Uterus (tissue), 4 donors: ENCODE measurements around the gene PTCHD1. TPM values are rescaled to one million over a fixed set of nuclear protein-coding genes. Genes with fewer than 3 reads are reported as not detected.

ENCODE experiments used
- DNase-seq, 2 donors: peaks; one replicate each; pipeline ENCODE4 v3.0.0-alpha.2; 2019 to 2020
- H3K27ac ChIP-seq, 2 donors: fragments of 200-600 bp; sonication (generic); 1 replicate in 1 of 2; 2 replicates in 1 of 2; pipeline ENCODE4 v1.5.1; 2016 to 2018
- H3K27me3 ChIP-seq, 2 donors: fragments of 200-600 bp; sonication (generic); one replicate each; pipeline ENCODE4 v1.5.1; 2018 to 2019; ENCODE audit warnings: control low read depth in 1 of 2
- H3K36me3 ChIP-seq, 2 donors: fragments of 200-600 bp; sonication (generic); one replicate each; pipeline ENCODE4 v1.5.1; 2019; ENCODE audit warnings: control low read depth in 1 of 2
- H3K4me1 ChIP-seq, 2 donors: fragments of 200-600 bp; sonication (generic); one replicate each; pipeline ENCODE4 v1.5.1; 2018 to 2019; ENCODE audit warnings: control low read depth in 1 of 2
- H3K4me3 ChIP-seq, 2 donors: fragments of 200-600 bp; sonication (generic); 1 replicate in 1 of 2; 2 replicates in 1 of 2; pipeline ENCODE4 v1.5.1; 2018 to 2019; ENCODE audit warnings: mild to moderate bottlenecking in 1 of 2
- H3K9me3 ChIP-seq, 2 donors: fragments of 200-600 bp; sonication (generic); one replicate each; pipeline ENCODE4 v1.5.1; 2019; ENCODE audit warnings: control low read depth in 1 of 2
- POLR2A ChIP-seq, 2 donors: fragments of 450-650 bp; IDR thresholded peaks; one replicate each; pipeline ENCODE4 v1.6.1; 2016; ENCODE audit warnings: antibody characterized with exemption in 2 of 2, mild to moderate bottlenecking in 1 of 2, moderate library complexity in 1 of 2
- intact Hi-C: fragments of 100-400 bp; cut with DNase I; formaldehyde crosslinking; loops from one replicate; pipeline ENCODE4 v1.15.1; 2023; ENCODE audit warnings: low total_unique reads
- total RNA-seq, 4 donors: library from RNA; depleted of rRNA in 3 of 4; stranded (reverse); fragments of >200 nt in 3 of 4; gene quantifications; one replicate each; pipeline versions ENCODE4 v1.1.0 to v1.2.4, GENCODE V29; 2014 to 2023
- TF ChIP-seq, protein P1 (sequence below), 4 experiments: fragments of 200-600 bp in 2 of 4; fragments of 450-650 bp in 2 of 4; sonication (generic) in 2 of 4; IDR thresholded peaks; one replicate each; pipeline ENCODE4 v1.5.1; 2016 to 2019; ENCODE audit warnings: antibody characterized with exemption in 4 of 4, mild to moderate bottlenecking in 2 of 4, moderate library complexity in 1 of 4
- donor health status: DM: yes; HTN: yes; CAD: no.

PTCHD1 gene
- total RNA-seq, 4 donors from 2014 or later: 2.9 to 12.6 (median 5.3) TPM

GRCh38 chrX:23392195-23392594, 57.5 kb downstream of the PTCHD1 start:
- H3K27me3 ChIP-seq: no peaks in the 10 kb centered on the region
- H3K4me3 ChIP-seq: no peak overlapping the region
- H3K36me3 ChIP-seq: no peaks in the 10 kb centered on the region
- H3K4me1 ChIP-seq: no peaks in the 10 kb centered on the region
- intact Hi-C loops: no loop called here
- TF ChIP-seq, protein P1, sequence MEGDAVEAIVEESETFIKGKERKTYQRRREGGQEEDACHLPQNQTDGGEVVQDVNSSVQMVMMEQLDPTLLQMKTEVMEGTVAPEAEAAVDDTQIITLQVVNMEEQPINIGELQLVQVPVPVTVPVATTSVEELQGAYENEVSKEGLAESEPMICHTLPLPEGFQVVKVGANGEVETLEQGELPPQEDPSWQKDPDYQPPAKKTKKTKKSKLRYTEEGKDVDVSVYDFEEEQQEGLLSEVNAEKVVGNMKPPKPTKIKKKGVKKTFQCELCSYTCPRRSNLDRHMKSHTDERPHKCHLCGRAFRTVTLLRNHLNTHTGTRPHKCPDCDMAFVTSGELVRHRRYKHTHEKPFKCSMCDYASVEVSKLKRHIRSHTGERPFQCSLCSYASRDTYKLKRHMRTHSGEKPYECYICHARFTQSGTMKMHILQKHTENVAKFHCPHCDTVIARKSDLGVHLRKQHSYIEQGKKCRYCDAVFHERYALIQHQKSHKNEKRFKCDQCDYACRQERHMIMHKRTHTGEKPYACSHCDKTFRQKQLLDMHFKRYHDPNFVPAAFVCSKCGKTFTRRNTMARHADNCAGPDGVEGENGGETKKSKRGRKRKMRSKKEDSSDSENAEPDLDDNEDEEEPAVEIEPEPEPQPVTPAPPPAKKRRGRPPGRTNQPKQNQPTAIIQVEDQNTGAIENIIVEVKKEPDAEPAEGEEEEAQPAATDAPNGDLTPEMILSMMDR (IDR thresholded peaks at IDR 0.05): no peak
- no peak for TF ChIP-seq POLR2A (IDR thresholded peaks at IDR 0.05)
- no peak overlapping the region for H3K27ac ChIP-seq
- H3K9me3 ChIP-seq: no peaks in the 10 kb centered on the region
- no peak for DNase-seq

DNA sequence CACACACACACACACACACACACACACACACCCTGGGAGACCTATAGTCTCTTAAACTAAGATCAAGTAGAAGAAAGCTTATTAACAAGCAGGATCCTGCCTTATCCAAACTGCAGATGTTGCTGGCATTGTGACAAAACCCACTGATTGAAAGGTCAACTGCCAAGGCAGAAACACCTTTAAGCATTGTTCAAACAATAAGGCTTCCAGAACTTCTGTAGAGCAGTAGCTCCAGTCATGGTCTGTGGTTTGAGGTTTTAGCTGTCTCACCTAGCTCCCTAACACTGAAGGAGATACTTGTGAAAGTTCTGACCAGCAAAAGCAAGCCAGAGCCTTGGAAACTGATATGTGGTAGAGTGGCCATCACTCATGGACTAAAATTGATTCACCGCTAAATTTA, 59.8 kb downstream of the PTCHD1 start:
- intact Hi-C loops: no loop called here
- no peak for DNase-seq

GRCh38 chrX:23396263-23396662, 61.6 kb downstream of the PTCHD1 start:
- TF ChIP-seq POLR2A (IDR thresholded peaks at IDR 0.05): no peak
- TF ChIP-seq, protein P1 (IDR thresholded peaks at IDR 0.05): no peak
- no peaks in the 10 kb centered on the region for H3K4me1 ChIP-seq
- H3K9me3 ChIP-seq: no peaks in the 10 kb centered on the region
- no peak for DNase-seq
- H3K27me3 ChIP-seq: no peaks in the 10 kb centered on the region
- no peaks in the 10 kb centered on the region for H3K36me3 ChIP-seq
- H3K27ac ChIP-seq: no peak overlapping the region
- H3K4me3 ChIP-seq: no peak overlapping the region
- intact Hi-C loops: no loop called here

More for the DNA sequence above, 59.8 kb downstream of the PTCHD1 start:
- no peak overlapping the region for H3K27ac ChIP-seq
- H3K36me3 ChIP-seq: no peaks in the 10 kb centered on the region
- H3K4me3 ChIP-seq: no peak overlapping the region
- no peaks in the 10 kb centered on the region for H3K27me3 ChIP-seq
- no peaks in the 10 kb centered on the region for H3K9me3 ChIP-seq
- no peaks in the 10 kb centered on the region for H3K4me1 ChIP-seq
- TF ChIP-seq POLR2A (IDR thresholded peaks at IDR 0.05): no peak
- TF ChIP-seq, protein P1 (IDR thresholded peaks at IDR 0.05): no peak

DNA sequence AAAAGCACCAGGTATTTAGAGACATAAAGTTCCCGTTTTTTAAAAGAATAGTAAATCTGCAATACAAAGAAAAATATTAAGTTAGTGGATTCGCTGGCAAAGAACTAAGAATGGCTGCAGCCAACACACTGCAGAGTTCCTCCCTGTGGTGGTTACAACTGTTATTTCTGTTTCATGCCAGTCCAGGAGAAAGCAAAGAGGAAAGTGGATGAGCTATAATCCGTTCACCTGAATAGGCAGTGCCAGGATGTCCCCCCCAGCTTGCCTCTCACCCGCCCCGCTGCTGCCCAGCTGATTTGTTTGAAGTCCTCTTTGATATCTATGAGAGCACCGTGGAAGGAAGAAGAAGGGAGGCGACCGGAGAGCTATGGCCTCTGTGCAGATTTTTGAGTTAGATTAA, 63.9 kb downstream of the PTCHD1 start:
- Histone ChIP-seq H3K9me3 (no peaks in the 10 kb centered on the region), H3K27me3 (no peaks in the 10 kb centered on the region), H3K36me3 (no peaks in the 10 kb centered on the region), H3K4me3 (no peak overlapping the region), H3K4me1 (no peaks in the 10 kb centered on the region), H3K27ac (no peak overlapping the region)
- DNase-seq: no peak
- intact Hi-C loops: no loop called here
- no peak for TF ChIP-seq POLR2A (IDR thresholded peaks at IDR 0.05)
- TF ChIP-seq, protein P1 (IDR thresholded peaks at IDR 0.05): no peak

- Histone ChIP-seq H3K4me1 (no peaks in the 10 kb centered on the region), H3K4me3 (no peak overlapping the region), H3K27ac (no peak overlapping the region), H3K36me3 (no peaks in the 10 kb centered on the region), H3K27me3 (no peaks in the 10 kb centered on the region), H3K9me3 (no peaks in the 10 kb centered on the region)
- no peak for DNase-seq
- intact Hi-C loops: no loop called here
- TF ChIP-seq POLR2A (IDR thresholded peaks at IDR 0.05): no peak
- TF ChIP-seq, protein P1 (IDR thresholded peaks at IDR 0.05): no peak
These were observed 69.2 kb downstream of the PTCHD1 start for GRCh38 chrX:23403849-23404248.
